ENCODE measurements around the gene RAB17. TPM values are rescaled to one million over a fixed set of nuclear protein-coding genes. Genes with fewer than 3 reads are reported as not detected.

Gene RAB17
- total and polyA plus RNA-seq, 2 of the 4 experiments (the other 2 are of a cell fraction): 0.41 TPM; not detected in 1

DNA sequence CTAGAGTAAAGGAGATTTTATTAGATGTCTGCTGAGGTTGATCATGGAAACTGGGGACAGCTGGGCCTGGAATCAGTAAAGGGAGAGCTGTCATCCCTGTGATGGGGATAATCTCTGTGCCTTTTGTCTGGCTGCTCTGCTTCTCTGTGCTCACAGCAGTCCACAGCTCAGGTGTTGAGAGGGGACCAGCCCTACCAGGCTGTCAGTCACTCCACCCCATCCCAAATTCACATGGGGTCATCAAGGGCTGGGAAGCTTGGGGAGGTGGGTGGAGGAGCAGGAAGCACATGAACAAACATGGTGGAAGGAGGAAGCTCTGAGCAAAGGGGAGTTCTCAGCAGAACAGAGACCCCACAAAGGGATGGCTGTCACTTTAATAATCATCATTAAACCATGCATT lies 23.1 kb upstream of the RAB17 start:
- H3K79me1 ChIP-seq (ENCODE audit: low read depth in 1 of 2, low read length in 2 of 2): peaks cover 0 to 14% of the 10 kb centered on the region in 2 experiments; a peak in 2 of 4 replicates
- H4K8ac ChIP-seq (ENCODE audit: low read depth in 2 of 2, low read length in 2 of 2): peak overlapping the region; percentile 37 to 67; a peak in 2 of 4 replicates
- CTCF ChIA-PET: no interaction called here
- H2AFZ ChIP-seq (replicated peaks; ENCODE audit: low read length, poor library complexity): peak overlapping the region; percentile 55
- in situ Hi-C loops (cut with MboI; ENCODE audit: low sequenced_read_pairs): no loop called here
- H3K27ac ChIP-seq (ENCODE audit: insufficient read depth, low read length): no peak overlapping the region
- H2BK5ac ChIP-seq (ENCODE audit: low read depth, low read length, poor library complexity, severe bottlenecking): peak overlapping the region; percentile 29
- no peaks in the 10 kb centered on the region for H3K27me3 ChIP-seq (ENCODE audit: control insufficient read depth, insufficient read depth, low read length)
- H2BK20ac ChIP-seq (ENCODE audit: low read depth, low read length): peak overlapping the region; percentile 74; the same call in 1 of the 2 replicates
- H2BK15ac ChIP-seq (ENCODE audit: low read depth, low read length): peak overlapping the region; percentile 4; the same call in 1 of the 3 replicates
- peak overlapping the region; percentile 91 for H2BK120ac ChIP-seq (ENCODE audit: low read depth, low read length)
- no peak for ATAC-seq (ENCODE audit: low read depth)
- H3K9me1 ChIP-seq (ENCODE audit: insufficient read depth, low read length): peaks cover 34% of the 10 kb centered on the region
- peaks cover 30% of the 10 kb centered on the region for H3K4me1 ChIP-seq (ENCODE audit: control insufficient read depth, insufficient read depth, low read length)
- H3K4ac ChIP-seq (ENCODE audit: low read depth, low read length): peak overlapping the region; percentile 92
- H3K23ac ChIP-seq (ENCODE audit: low read depth, low read length): peak overlapping the region; percentile 43; the same call in 1 of the 2 replicates
- intact Hi-C loops (cut with micrococcal nuclease): no loop called here
- H3K4me2 ChIP-seq (ENCODE audit: low read depth, low read length): no peak overlapping the region
- POLR2A ChIA-PET (ENCODE audit: unreplicated experiment): no interaction called here
- DNase-seq: no peak
- no peaks in the 10 kb centered on the region for H4K20me1 ChIP-seq (ENCODE audit: insufficient read depth, low read length)
- peak overlapping the region; percentile 62 for H4K91ac ChIP-seq (ENCODE audit: insufficient read depth, low read depth, low read length)
- peak overlapping the region; percentile 5 for H3K14ac ChIP-seq (replicated peaks; ENCODE audit: low read depth, low read length)
- H3K18ac ChIP-seq (ENCODE audit: low read depth, low read length): 0 out of 2 replicates have a peak overlapping the region, but pooled peaks have one; percentile 50
- no peak overlapping the region for H3K56ac ChIP-seq (ENCODE audit: extremely low read depth, insufficient read depth, low read length)
- TF ChIP-seq CTCF (conservative IDR thresholded peaks at IDR 0.05; ENCODE audit: low read depth, low read length) (no peak), FOS (IDR thresholded peaks at IDR 0.05; ENCODE audit: low read depth, low read length) (no peak)
- TF ChIP-seq, protein P1, sequence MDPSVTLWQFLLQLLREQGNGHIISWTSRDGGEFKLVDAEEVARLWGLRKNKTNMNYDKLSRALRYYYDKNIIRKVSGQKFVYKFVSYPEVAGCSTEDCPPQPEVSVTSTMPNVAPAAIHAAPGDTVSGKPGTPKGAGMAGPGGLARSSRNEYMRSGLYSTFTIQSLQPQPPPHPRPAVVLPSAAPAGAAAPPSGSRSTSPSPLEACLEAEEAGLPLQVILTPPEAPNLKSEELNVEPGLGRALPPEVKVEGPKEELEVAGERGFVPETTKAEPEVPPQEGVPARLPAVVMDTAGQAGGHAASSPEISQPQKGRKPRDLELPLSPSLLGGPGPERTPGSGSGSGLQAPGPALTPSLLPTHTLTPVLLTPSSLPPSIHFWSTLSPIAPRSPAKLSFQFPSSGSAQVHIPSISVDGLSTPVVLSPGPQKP (IDR thresholded peaks at IDR 0.05; ENCODE audit: borderline replicate concordance, low read depth, low read length): no peak
- BruUV-seq (replicated peaks): no TSS peak
- H2AK9ac ChIP-seq (replicated peaks; ENCODE audit: low read depth, low read length, poor library complexity): peak overlapping the region; percentile 74
- no peaks in the 10 kb centered on the region for H3K36me3 ChIP-seq (ENCODE audit: control insufficient read depth, insufficient read depth, low read length)
- no peak overlapping the region for H3K9ac ChIP-seq (ENCODE audit: low read depth, low read length)
- H3K9me3 ChIP-seq (ENCODE audit: control insufficient read depth, insufficient read depth, low read length): no peaks in the 10 kb centered on the region
- no peak overlapping the region; the same call in 1 of the 2 replicates for H4K5ac ChIP-seq (ENCODE audit: low read depth, low read length)
- H2AK5ac ChIP-seq (ENCODE audit: low read depth, low read length): peak overlapping the region; percentile 90; the same call in 1 of the 2 replicates
- H3K4me3 ChIP-seq (ENCODE audit: insufficient read depth, low read depth, low read length): no peak overlapping the region
- dilution Hi-C loops (cut with HindIII; ENCODE audit: low sequenced_read_pairs, unreplicated experiment): no loop called here

All from IMR-90 (cell line).